Lung (tissue), 12 donors: Measurements from ENCODE around the gene GALNT2. TPM values are rescaled to one million over a fixed set of nuclear protein-coding genes. Genes with fewer than 3 reads are reported as not detected.

Experiments
- ATAC-seq: fragments of 200-7000 bp; cut with Tn5 transposase; one replicate; pipeline ENCODE4 v1.9.1; 2020; ENCODE audit warnings: moderate number of reproducible peaks; ENCODE audit not compliant: insufficient read depth, low FRiP score
- DNase-seq, 3 donors: peaks; one replicate each; pipeline ENCODE4 v3.0.0-alpha.2; 2013 to 2017
- H3K27ac ChIP-seq, 2 donors: one replicate each; pipeline ENCODE4 v1.5.1; 2013; ENCODE audit warnings: mild to moderate bottlenecking in 2 of 2, moderate library complexity in 2 of 2, control low read depth in 1 of 2, inconsistent platforms in 1 of 2, low read depth in 1 of 2, low read length in 1 of 2
- H3K27me3 ChIP-seq, 3 donors: one replicate each; pipeline ENCODE4 v1.5.1; 2013; ENCODE audit warnings: low read length in 2 of 3; ENCODE audit not compliant: control insufficient read depth in 3 of 3, insufficient read depth in 3 of 3
- H3K36me3 ChIP-seq, 4 donors: one replicate each; pipeline ENCODE4 v1.5.1; 2013; ENCODE audit warnings: low read length in 4 of 4, mild to moderate bottlenecking in 1 of 4, moderate library complexity in 1 of 4; ENCODE audit not compliant: control insufficient read depth in 4 of 4, insufficient read depth in 4 of 4
- H3K4me1 ChIP-seq, 5 donors: one replicate each; pipeline ENCODE4 v1.5.1; 2013; ENCODE audit warnings: low read length in 5 of 5, mild to moderate bottlenecking in 2 of 5, moderate library complexity in 1 of 5; ENCODE audit not compliant: control insufficient read depth in 5 of 5, insufficient read depth in 5 of 5
- H3K4me3 ChIP-seq: one replicate; pipeline ENCODE4 v1.5.1; 2013; ENCODE audit warnings: mild to moderate bottlenecking, control low read depth, moderate library complexity
- H3K9ac ChIP-seq, 2 donors: one replicate each; pipeline ENCODE4 v1.5.1; 2013; ENCODE audit warnings: low read length in 2 of 2, control low read depth in 1 of 2; ENCODE audit not compliant: insufficient read depth in 1 of 2
- H3K9me3 ChIP-seq, 4 donors: one replicate each; pipeline ENCODE4 v1.5.1; 2013; ENCODE audit warnings: low read length in 3 of 4, mild to moderate bottlenecking in 1 of 4, moderate library complexity in 1 of 4; ENCODE audit not compliant: control insufficient read depth in 4 of 4, insufficient read depth in 3 of 4
- WGBS, 2 donors: extraction: QIAGEN DNeasy Blood & Tissue Kit; methylation state at CpG; one replicate each; pipeline ENCODE4 v1.1.7; 2013; 5-methylcytosine and 5-hydroxymethylcytosine counted together
- polyA plus RNA-seq, 2 donors: library from polyadenylated mRNA; stranded (reverse); fragments of 200-250 nt; gene quantifications; one replicate each; pipeline ENCODE4 v1.2.1, GENCODE V29; 2013
- total RNA-seq, 2 donors: library from RNA; depleted of rRNA in 1 of 2; stranded (reverse); fragments of >200 nt in 1 of 2; gene quantifications; one replicate each; pipeline ENCODE4 v1.2.1, GENCODE V29; 2014 to 2021
- TF ChIP-seq, protein P1 (sequence below): IDR thresholded peaks from 2 replicates; pipeline ENCODE4 v1.5.1; 2012; ENCODE audit warnings: mild to moderate bottlenecking; ENCODE audit errors: control extremely low read depth, extremely low read depth
- donor health status: control.
- donor health status: control.
- donor health status: Bipolar disorder and iron deficiency.
- donor health status: healthy.
- donor health status: DM: yes; HTN: yes; CAD: no.

The GALNT2 gene
- total and polyA plus RNA-seq, 4 donors, result 23.1 to 101 (median 58.9) TPM

DNA sequence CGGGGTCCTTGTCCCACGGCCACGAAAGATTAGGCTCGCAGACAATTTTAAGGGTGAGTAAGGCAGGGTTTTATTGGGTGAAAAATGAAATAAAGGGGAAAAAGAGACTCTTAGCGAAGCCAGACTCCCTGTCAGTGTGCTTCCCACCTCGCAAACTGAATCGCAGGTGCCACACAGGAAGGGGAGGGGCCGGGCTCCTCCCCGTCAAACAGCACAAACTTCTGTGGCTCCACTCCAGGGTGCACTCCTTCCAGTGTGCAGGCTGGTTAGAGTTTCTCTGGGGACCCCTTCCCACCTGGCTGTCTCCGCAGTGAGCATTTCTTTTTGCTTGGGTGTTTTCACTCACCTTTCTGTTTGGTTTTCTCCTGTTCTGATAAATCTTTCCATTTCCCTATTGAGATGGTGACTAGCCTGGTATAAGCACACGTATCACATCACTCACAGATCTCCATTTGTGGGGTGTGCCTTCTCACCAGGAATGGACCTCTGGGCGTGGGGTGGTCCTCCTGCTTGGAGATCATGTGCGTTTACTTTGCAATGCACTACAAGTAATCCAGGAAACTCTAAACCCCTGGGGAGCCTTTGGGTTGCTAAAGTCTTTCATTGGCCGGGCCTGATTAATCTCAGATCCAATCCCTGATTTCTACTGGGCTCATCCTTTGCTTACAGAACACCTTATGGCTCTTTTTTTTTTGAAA is 37.6 kb upstream of the GALNT2 start:
- Histone ChIP-seq H3K4me3 (no peak overlapping the region), H3K27me3 (no peaks in the 10 kb centered on the region), H3K27ac (no peak overlapping the region), H3K9me3 (peaks cover 0 to 8% (median 3%) of the 10 kb centered on the region in 4 donors), H3K9ac (no peak overlapping the region), H3K4me1 (peaks cover 0 to 2% (median 0%) of the 10 kb centered on the region in 5 donors), H3K36me3 (no peaks in the 10 kb centered on the region)
- DNase-seq (no peak), ATAC-seq (no peak)
- WGBS, 2 donors, result 73 to 81% methylated on average over 14 of the region's 14 CpGs
- TF ChIP-seq, protein P1, sequence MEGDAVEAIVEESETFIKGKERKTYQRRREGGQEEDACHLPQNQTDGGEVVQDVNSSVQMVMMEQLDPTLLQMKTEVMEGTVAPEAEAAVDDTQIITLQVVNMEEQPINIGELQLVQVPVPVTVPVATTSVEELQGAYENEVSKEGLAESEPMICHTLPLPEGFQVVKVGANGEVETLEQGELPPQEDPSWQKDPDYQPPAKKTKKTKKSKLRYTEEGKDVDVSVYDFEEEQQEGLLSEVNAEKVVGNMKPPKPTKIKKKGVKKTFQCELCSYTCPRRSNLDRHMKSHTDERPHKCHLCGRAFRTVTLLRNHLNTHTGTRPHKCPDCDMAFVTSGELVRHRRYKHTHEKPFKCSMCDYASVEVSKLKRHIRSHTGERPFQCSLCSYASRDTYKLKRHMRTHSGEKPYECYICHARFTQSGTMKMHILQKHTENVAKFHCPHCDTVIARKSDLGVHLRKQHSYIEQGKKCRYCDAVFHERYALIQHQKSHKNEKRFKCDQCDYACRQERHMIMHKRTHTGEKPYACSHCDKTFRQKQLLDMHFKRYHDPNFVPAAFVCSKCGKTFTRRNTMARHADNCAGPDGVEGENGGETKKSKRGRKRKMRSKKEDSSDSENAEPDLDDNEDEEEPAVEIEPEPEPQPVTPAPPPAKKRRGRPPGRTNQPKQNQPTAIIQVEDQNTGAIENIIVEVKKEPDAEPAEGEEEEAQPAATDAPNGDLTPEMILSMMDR, result no peak

DNA sequence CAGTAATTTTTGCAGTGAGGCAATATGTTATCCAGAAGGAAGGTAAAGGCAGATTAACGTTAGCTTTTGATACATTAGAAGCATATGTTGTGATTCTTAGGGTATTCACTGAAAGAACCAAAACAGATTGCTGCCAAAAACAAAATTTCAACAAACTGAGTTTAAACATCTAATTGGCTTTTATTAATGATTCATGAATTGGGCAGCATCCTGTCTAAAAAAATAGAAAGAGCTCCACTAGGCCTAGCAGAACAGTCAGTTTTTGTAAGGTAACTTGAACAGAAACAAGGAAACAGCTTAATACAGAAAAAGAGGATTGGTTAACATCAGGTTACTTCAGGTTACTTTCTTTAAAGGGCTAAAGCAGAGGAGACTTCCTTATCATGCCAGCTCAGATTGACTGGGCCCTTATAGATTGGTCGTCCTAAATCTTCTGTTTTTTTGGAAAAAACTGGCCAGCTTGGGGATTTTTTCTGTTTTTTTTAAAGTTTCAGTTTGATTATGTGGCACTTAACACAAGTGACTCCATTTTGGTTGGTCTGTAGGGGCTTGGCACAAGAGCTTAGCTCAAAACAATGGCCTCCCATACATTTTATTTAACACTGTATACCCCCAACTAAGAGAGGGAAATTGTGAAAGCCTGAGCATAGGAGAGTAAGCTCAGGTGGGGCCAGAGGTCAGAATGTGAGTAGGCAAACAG is 36.8 kb upstream of the GALNT2 start:
- Histone ChIP-seq H3K27me3 (no peaks in the 10 kb centered on the region), H3K36me3 (no peaks in the 10 kb centered on the region), H3K27ac (no peak overlapping the region), H3K4me1 (peaks cover 0 to 2% (median 0%) of the 10 kb centered on the region in 5 donors), H3K4me3 (no peak overlapping the region), H3K9ac (no peak overlapping the region), H3K9me3 (peaks cover 0 to 8% (median 3%) of the 10 kb centered on the region in 4 donors)
- DNase-seq, result no peak
- ATAC-seq, result no peak
- WGBS, 2 donors, result 82 to 92% methylated on average over 2 of the region's 2 CpGs
- TF ChIP-seq, protein P1, result no peak

DNA sequence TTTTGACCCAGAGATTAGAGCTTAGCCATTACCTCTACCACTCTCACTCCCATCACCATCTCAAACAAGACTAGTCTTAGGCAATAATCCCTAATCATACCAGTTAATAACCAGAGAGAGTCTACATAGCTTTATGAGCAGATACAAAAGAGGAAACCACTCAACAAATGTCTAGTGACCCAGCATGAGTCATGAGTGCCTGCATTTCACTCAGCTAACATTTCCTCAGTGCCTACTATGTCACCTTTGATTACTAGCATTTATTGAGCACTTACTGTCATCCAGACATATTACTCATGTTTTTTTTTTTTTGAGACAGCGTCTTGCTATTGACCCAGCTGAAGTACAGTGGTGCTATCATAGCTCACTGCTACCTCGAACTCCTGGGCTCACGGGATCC is 35.9 kb upstream of the GALNT2 start:
- 83 to 87% methylated on average over 3 of the region's 3 CpGs for WGBS, 2 donors
- TF ChIP-seq, protein P1, result no peak
- H3K9ac ChIP-seq, result no peak overlapping the region
- no peaks in the 10 kb centered on the region for H3K36me3 ChIP-seq
- H3K9me3 ChIP-seq, result peaks cover 0 to 6% (median 2%) of the 10 kb centered on the region in 4 donors
- ATAC-seq (peak; percentile 6), DNase-seq (no peak)
- H3K4me3 ChIP-seq, result no peak overlapping the region
- no peak overlapping the region for H3K27ac ChIP-seq
- peaks cover 0 to 2% (median 0%) of the 10 kb centered on the region in 5 donors for H3K4me1 ChIP-seq
- H3K27me3 ChIP-seq, result no peaks in the 10 kb centered on the region
